Prostate gland (tissue), 2 donors: ENCODE results near the gene KCNIP2. TPM values are rescaled to one million over a fixed set of nuclear protein-coding genes. Genes with fewer than 3 reads are reported as not detected.

ENCODE experiments used
- DNase-seq: peaks from one replicate; pipeline ENCODE4 v3.0.0-alpha.2; 2019; ENCODE audit warnings: low spot score
- H3K27ac ChIP-seq, 2 donors: fragments of 200-600 bp; sonication (generic); 2 replicates each; pipeline ENCODE4 v1.5.1; 2017 to 2019
- H3K27me3 ChIP-seq: fragments of 200-600 bp; sonication (generic); replicated peaks from 2 replicates; pipeline ENCODE4 v1.5.1; 2019; ENCODE audit not compliant: insufficient read depth
- H3K36me3 ChIP-seq, 2 donors: fragments of 200-600 bp; sonication (generic); 1 replicate in 1 of 2; 2 replicates in 1 of 2; pipeline versions ENCODE4 v1.5.1 to v1.8.1; 2017 to 2019
- H3K4me1 ChIP-seq: fragments of 200-600 bp; sonication (generic); replicated peaks from 2 replicates; pipeline ENCODE4 v1.5.1; 2019
- H3K4me3 ChIP-seq, 2 donors: fragments of 200-600 bp; sonication (generic); 2 replicates each; pipeline ENCODE4 v1.5.1; 2017 to 2019
- H3K9me3 ChIP-seq: fragments of 200-600 bp; sonication (generic); 2 replicates; pipeline ENCODE4 v1.5.1; 2017
- POLR2A ChIP-seq: fragments of 450-650 bp; IDR thresholded peaks from one replicate; pipeline ENCODE4 v1.6.1; 2016; ENCODE audit warnings: antibody characterized with exemption, mild to moderate bottlenecking
- POLR2AphosphoS5 ChIP-seq: sonication (generic); formaldehyde crosslinking; IDR thresholded peaks from one replicate; pipeline ENCODE4 v1.6.1; 2017; ENCODE audit warnings: antibody characterized with exemption
- WGBS: methylation state at CpG from one replicate; pipeline ENCODE4 v1.1.5; 2018; 5-methylcytosine and 5-hydroxymethylcytosine counted together
- intact Hi-C: fragments of 100-400 bp; cut with DNase I; formaldehyde crosslinking; loops from one replicate; pipeline ENCODE4 v1.14.2; 2022
- total RNA-seq, 2 donors: library from RNA; depleted of rRNA; stranded (reverse); fragments of >200 nt; gene quantifications; one replicate each; pipeline ENCODE4 v1.1.0, GENCODE V29; 2016
- TF ChIP-seq, protein P1 (sequence below), 4 experiments: fragments of 200-600 bp in 2 of 4; fragments of 450-650 bp in 2 of 4; sonication (generic) in 2 of 4; IDR thresholded peaks; 1 replicate in 3 of 4; 2 replicates in 1 of 4; pipeline ENCODE4 v1.5.1; 2016 to 2019; ENCODE audit warnings: antibody characterized with exemption in 4 of 4, mild to moderate bottlenecking in 2 of 4, moderate library complexity in 2 of 4

KCNIP2 gene
- total RNA-seq, 2 donors from 2014 or later = 2.6 to 3.0 TPM

DNA sequence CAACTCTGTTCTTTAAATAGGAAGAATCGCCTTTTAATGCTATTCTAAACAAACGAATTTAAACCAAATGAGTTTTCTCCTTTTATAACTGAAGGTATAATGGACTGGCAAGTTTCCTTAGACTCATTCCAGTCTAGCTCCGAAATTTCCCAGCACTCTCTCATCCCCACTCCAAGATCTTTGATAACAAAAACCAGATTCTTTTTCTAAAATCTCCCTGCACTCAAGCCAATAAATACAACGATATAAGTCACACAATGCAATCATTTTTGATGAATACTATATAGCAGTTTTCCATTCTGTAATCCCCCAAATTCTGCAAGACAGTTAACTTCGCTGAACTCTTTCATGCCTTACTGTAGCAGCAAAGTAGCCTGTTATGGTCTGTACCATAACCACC, 27.2 kb downstream of the KCNIP2 start:
- Histone ChIP-seq H3K36me3 (no peaks in the 10 kb centered on the region), H3K27ac (no peak overlapping the region), H3K4me1 (peaks cover 5% of the 10 kb centered on the region), H3K27me3 (no peaks in the 10 kb centered on the region), H3K4me3 (peak overlapping the region; percentile 99 to 100), H3K9me3 (no peaks in the 10 kb centered on the region)
- TF ChIP-seq POLR2A = no peak
- TF ChIP-seq, protein P1, sequence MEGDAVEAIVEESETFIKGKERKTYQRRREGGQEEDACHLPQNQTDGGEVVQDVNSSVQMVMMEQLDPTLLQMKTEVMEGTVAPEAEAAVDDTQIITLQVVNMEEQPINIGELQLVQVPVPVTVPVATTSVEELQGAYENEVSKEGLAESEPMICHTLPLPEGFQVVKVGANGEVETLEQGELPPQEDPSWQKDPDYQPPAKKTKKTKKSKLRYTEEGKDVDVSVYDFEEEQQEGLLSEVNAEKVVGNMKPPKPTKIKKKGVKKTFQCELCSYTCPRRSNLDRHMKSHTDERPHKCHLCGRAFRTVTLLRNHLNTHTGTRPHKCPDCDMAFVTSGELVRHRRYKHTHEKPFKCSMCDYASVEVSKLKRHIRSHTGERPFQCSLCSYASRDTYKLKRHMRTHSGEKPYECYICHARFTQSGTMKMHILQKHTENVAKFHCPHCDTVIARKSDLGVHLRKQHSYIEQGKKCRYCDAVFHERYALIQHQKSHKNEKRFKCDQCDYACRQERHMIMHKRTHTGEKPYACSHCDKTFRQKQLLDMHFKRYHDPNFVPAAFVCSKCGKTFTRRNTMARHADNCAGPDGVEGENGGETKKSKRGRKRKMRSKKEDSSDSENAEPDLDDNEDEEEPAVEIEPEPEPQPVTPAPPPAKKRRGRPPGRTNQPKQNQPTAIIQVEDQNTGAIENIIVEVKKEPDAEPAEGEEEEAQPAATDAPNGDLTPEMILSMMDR (IDR thresholded peaks at IDR 0.05) = no peak
- TF ChIP-seq POLR2AphosphoS5 = no peak
- under 1% methylated on average over 5 of the region's 5 CpGs for WGBS
- no peak for DNase-seq
- intact Hi-C loops = loop anchor here (5.0 kb wide), 2 partner anchors 34 to 336 kb away; partner anchors contain the start of genes NOLC1 and NPM3

DNA sequence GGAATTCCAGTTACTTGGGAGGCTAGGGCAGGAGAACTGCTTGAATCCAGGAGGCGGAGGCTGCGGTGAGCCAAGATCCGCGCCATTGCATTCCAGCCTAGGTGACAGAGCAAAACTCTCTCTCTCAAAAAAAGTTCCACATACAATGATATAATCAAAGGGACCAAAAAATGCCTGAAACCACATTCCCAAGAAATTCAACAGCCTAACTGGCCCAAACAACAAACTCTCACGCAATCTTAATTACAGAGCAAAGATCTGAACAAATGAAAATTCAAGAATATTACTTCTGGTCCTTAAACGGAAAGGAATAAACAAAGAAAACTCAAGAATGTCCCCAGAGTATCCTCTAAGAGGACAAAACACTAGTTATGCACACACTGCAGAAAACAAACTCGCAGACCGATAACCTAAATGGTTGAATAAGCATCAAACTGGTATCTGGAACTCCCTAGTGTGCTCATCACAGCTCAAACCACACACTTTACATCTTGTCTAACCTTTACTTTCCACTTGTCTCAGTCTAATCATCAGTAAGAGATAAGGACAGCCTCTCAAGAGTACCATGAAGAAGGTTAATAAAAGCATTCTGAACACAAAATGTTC, 29.0 kb downstream of the KCNIP2 start:
- H3K27ac ChIP-seq = no peak overlapping the region
- 73% methylated on average over 8 of the region's 8 CpGs for WGBS

DNA sequence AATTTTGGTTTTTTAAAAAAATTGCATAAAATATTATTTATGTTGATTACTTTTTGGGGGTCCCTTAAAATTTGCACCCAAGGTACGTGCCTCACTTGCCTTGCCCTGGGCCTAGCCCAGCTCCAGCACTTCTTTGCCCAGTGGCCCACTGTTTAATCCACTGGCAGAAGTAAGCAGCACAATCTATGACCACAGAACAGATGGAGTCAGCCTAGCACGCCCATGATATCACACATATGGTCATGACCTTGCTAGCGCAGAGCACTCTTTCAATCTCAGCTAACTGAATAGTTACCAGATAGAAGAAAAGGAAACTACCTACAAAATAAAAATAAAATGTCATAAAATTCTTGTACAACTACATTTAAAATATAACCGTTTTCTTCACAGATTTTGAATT, 31.0 kb downstream of the KCNIP2 start:
- H3K9me3 ChIP-seq = no peaks in the 10 kb centered on the region
- H3K27me3 ChIP-seq = no peaks in the 10 kb centered on the region
- peaks cover 0 to 4% of the 10 kb centered on the region in 2 donors for H3K36me3 ChIP-seq
- DNase-seq = no peak
- 89% methylated on average over 4 of the region's 4 CpGs for WGBS
- no peak overlapping the region for H3K27ac ChIP-seq
- H3K4me3 ChIP-seq = no peak overlapping the region
- intact Hi-C loops = no loop called here
- H3K4me1 ChIP-seq = no peaks in the 10 kb centered on the region
- TF ChIP-seq POLR2A (no peak), POLR2AphosphoS5 (no peak)
- TF ChIP-seq, protein P1 (IDR thresholded peaks at IDR 0.05) = no peak

More for the DNA sequence above, 29.0 kb downstream of the KCNIP2 start:
- Histone ChIP-seq H3K36me3 (no peaks in the 10 kb centered on the region), H3K4me1 (peaks cover 5% of the 10 kb centered on the region), H3K4me3 (peak overlapping the region in 1 of 2 donors; percentile 100), H3K27me3 (no peaks in the 10 kb centered on the region), H3K9me3 (no peaks in the 10 kb centered on the region)
- DNase-seq = no peak
- intact Hi-C loops = loop anchor here (5.0 kb wide), 2 partner anchors 32 to 338 kb away; partner anchors contain the start of genes NOLC1 and NPM3
- TF ChIP-seq POLR2A = no peak
- no peak for TF ChIP-seq POLR2AphosphoS5
- TF ChIP-seq, protein P1 (IDR thresholded peaks at IDR 0.05) = no peak

DNA sequence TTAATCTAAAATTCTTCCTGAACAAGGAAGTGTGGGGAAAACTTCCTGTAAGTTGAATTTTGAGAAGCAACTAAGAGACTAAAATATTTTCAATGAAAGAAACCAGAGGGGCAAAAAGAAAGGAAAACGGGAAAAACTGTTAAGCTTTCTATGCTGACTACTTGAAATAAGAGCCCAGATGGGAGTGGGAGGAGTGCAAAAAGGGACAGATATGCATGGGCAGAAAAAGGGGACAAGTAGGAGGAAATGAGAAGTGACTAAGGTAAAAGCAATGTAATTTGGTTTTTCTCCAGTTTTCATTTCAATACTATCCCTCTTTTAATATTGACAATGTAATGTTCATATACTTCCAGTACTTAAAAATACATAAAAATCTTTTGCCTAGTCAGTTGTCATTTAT, 36.4 kb downstream of the KCNIP2 start:
- WGBS = 82% methylated on average over 1 of the region's 1 CpG
- H3K9me3 ChIP-seq = no peaks in the 10 kb centered on the region
- H3K4me3 ChIP-seq = no peak overlapping the region
- H3K27ac ChIP-seq = no peak overlapping the region
- H3K4me1 ChIP-seq = no peaks in the 10 kb centered on the region
- H3K27me3 ChIP-seq = no peaks in the 10 kb centered on the region
- intact Hi-C loops = no loop called here
- TF ChIP-seq POLR2AphosphoS5 = no peak
- TF ChIP-seq, protein P1 (IDR thresholded peaks at IDR 0.05) = no peak
- TF ChIP-seq POLR2A = no peak
- no peak for DNase-seq
- H3K36me3 ChIP-seq = peaks cover 0 to 7% of the 10 kb centered on the region in 2 donors

DNA sequence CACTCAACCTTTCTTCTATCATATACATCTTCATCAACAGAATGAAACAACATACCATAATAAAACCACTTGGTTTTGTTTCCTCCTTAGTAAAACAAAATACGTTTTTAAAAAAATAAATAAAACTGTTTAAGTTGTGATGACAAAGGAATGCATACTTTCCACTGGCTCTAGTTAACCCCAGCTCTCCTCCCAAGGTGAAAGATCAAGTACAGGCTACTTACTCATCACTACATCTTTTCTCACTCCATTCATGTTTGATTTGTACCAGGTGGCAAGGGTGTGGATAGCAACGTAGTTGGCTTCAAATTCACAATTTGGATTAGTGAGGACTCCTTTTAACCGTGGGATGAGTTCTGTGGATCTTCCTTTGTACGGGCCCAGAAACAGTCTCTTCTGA, 40.1 kb downstream of the KCNIP2 start:
- H3K36me3 ChIP-seq = peaks cover 6 to 15% of the 10 kb centered on the region in 2 donors

More for the DNA sequence above, 40.1 kb downstream of the KCNIP2 start:
- Histone ChIP-seq H3K27ac (no peak overlapping the region), H3K4me3 (no peak overlapping the region), H3K9me3 (no peaks in the 10 kb centered on the region), H3K4me1 (no peaks in the 10 kb centered on the region), H3K27me3 (no peaks in the 10 kb centered on the region)
- no peak for DNase-seq
- TF ChIP-seq POLR2AphosphoS5 (no peak), POLR2A (no peak)
- TF ChIP-seq, protein P1 (IDR thresholded peaks at IDR 0.05) = no peak
- 63% methylated on average over 4 of the region's 4 CpGs for WGBS
- intact Hi-C loops = no loop called here
